ENCODE measurements around the gene UTP20.

DNA sequence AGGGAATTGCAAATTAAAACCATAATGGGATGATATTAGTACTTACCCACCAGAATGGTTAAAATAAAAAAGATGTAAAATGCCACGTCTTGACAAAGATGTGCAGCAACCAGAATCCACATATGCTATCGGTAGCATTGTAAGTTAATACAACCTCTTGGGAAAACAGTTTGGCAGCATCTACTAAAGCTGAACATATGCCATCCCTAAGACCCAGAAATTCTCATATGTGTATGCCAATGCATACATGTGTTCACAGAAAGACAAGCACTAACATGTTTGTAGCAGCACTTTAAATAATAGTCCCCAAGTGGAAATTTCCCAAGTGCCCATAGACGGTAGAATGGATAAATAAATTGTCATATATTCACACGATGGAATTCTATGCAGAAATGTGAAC, 41.6 kb upstream of the UTP20 start:
- TF ChIP-seq, protein P1, sequence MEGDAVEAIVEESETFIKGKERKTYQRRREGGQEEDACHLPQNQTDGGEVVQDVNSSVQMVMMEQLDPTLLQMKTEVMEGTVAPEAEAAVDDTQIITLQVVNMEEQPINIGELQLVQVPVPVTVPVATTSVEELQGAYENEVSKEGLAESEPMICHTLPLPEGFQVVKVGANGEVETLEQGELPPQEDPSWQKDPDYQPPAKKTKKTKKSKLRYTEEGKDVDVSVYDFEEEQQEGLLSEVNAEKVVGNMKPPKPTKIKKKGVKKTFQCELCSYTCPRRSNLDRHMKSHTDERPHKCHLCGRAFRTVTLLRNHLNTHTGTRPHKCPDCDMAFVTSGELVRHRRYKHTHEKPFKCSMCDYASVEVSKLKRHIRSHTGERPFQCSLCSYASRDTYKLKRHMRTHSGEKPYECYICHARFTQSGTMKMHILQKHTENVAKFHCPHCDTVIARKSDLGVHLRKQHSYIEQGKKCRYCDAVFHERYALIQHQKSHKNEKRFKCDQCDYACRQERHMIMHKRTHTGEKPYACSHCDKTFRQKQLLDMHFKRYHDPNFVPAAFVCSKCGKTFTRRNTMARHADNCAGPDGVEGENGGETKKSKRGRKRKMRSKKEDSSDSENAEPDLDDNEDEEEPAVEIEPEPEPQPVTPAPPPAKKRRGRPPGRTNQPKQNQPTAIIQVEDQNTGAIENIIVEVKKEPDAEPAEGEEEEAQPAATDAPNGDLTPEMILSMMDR (IDR thresholded peaks at IDR 0.05), result no peak
- no peak for TF ChIP-seq POLR2A (IDR thresholded peaks at IDR 0.05; ENCODE audit: low read depth)
